HCT116 (cell line): ENCODE measurements around the gene TAPBPL.

ENCODE experiments used
- EZH2 ChIP-seq: fragments of 200-600 bp; sonication (generic); IDR thresholded peaks from 2 replicates; pipeline ENCODE4 v1.6.1; 2017; ENCODE audit warnings: antibody characterized with exemption, mixed run types
- POLR2A ChIP-seq: IDR thresholded peaks from 2 replicates; pipeline ENCODE4 v1.7.0; 2011; ENCODE audit warnings: borderline replicate concordance; ENCODE audit not compliant: insufficient read depth, insufficient read length; ENCODE audit errors: extremely low read depth
- ZFX ChIP-seq: fragments of 450-650 bp; IDR thresholded peaks from 2 replicates; pipeline ENCODE4 v1.6.1; 2017

- TF ChIP-seq EZH2 (no peak), POLR2A (no peak), ZFX (no peak)
These were observed 47.5 kb upstream of the TAPBPL start for GRCh38 chr12:6404390-6404789.
